ENCODE data around the gene PROC. TPM values are rescaled to one million over a fixed set of nuclear protein-coding genes. Genes with fewer than 3 reads are reported as not detected.

The PROC gene
- total RNA-seq, 2 donors from 2014 or later = not detected

GRCh38 chr2:127421116-127421800, 3.0 kb downstream of the PROC start:
- WGBS = 83% methylated on average over 15 of the region's 15 CpGs
- no peak for DNase-seq (ENCODE audit: low spot score)
- peaks cover 7% of the 10 kb centered on the region for H3K4me1 ChIP-seq (replicated peaks)
- intact Hi-C loops (cut with DNase I) = no loop called here
- H3K4me3 ChIP-seq = no peak overlapping the region
- peaks cover 9% of the 10 kb centered on the region for H3K27me3 ChIP-seq (replicated peaks; ENCODE audit: insufficient read depth)
- H3K9me3 ChIP-seq = no peaks in the 10 kb centered on the region
- no peak overlapping the region for H3K27ac ChIP-seq
- TF ChIP-seq POLR2AphosphoS5 (IDR thresholded peaks at IDR 0.05) (no peak), CTCF (IDR thresholded peaks at IDR 0.05) (no peak), POLR2A (IDR thresholded peaks at IDR 0.05) (no peak)
- H3K36me3 ChIP-seq = no peaks in the 10 kb centered on the region

GRCh38 chr2:127421871-127422558, 3.8 kb downstream of the PROC start:
- H3K4me3 ChIP-seq = no peak overlapping the region
- no peaks in the 10 kb centered on the region for H3K9me3 ChIP-seq
- peaks cover 7% of the 10 kb centered on the region for H3K4me1 ChIP-seq (replicated peaks)
- H3K36me3 ChIP-seq = no peaks in the 10 kb centered on the region
- H3K27ac ChIP-seq = no peak overlapping the region
- intact Hi-C loops (cut with DNase I) = no loop called here
- DNase-seq (ENCODE audit: low spot score) = no peak
- no peak for TF ChIP-seq POLR2AphosphoS5 (IDR thresholded peaks at IDR 0.05)
- no peak for TF ChIP-seq CTCF (IDR thresholded peaks at IDR 0.05)
- no peak for TF ChIP-seq POLR2A (IDR thresholded peaks at IDR 0.05)
- H3K27me3 ChIP-seq (replicated peaks; ENCODE audit: insufficient read depth) = peaks cover 9% of the 10 kb centered on the region
- WGBS = 78% methylated on average over 16 of the region's 16 CpGs

- H3K27ac ChIP-seq = no peak overlapping the region
- TF ChIP-seq POLR2AphosphoS5 (IDR thresholded peaks at IDR 0.05) (no peak), CTCF (IDR thresholded peaks at IDR 0.05) (no peak), POLR2A (IDR thresholded peaks at IDR 0.05) (no peak)
- H3K9me3 ChIP-seq = no peaks in the 10 kb centered on the region
- peak overlapping the region; percentile 5 to 20 for H3K4me3 ChIP-seq
- H3K4me1 ChIP-seq (replicated peaks) = peaks cover 7% of the 10 kb centered on the region
- no peaks in the 10 kb centered on the region for H3K36me3 ChIP-seq
- 4% methylated on average over 50 of the region's 73 CpGs for WGBS
- H3K27me3 ChIP-seq (replicated peaks; ENCODE audit: insufficient read depth) = peaks cover 9% of the 10 kb centered on the region
- intact Hi-C loops (cut with DNase I) = no loop called here
- DNase-seq (ENCODE audit: low spot score) = no peak
Observed at GRCh38 chr2:127422559-127423477, 4.6 kb downstream of the PROC start.

GRCh38 chr2:127423478-127423843, 5.2 kb downstream of the PROC start:
- no peaks in the 10 kb centered on the region for H3K36me3 ChIP-seq
- peak overlapping the region; percentile 5 to 20 for H3K4me3 ChIP-seq
- H3K27me3 ChIP-seq (replicated peaks; ENCODE audit: insufficient read depth) = peaks cover 9% of the 10 kb centered on the region
- intact Hi-C loops (cut with DNase I) = no loop called here
- H3K9me3 ChIP-seq = no peaks in the 10 kb centered on the region
- DNase-seq (ENCODE audit: low spot score) = no peak
- WGBS = 1% methylated on average over 24 of the region's 29 CpGs
- peaks cover 7% of the 10 kb centered on the region for H3K4me1 ChIP-seq (replicated peaks)
- no peak overlapping the region for H3K27ac ChIP-seq
- no peak for TF ChIP-seq POLR2A (IDR thresholded peaks at IDR 0.05)
- TF ChIP-seq POLR2AphosphoS5 (IDR thresholded peaks at IDR 0.05) = no peak
- TF ChIP-seq CTCF (IDR thresholded peaks at IDR 0.05) = no peak
